Testis (tissue), 2 donors: ENCODE measurements around the gene ANTXR1.

Experiments
- CTCF ChIP-seq, 3 experiments: fragments of 450-650 bp in 2 of 3; fragments of 200-600 bp in 1 of 3; sonication (generic) in 1 of 3; IDR thresholded peaks; one replicate each; pipeline ENCODE4 v1.5.1; 2016 to 2019; ENCODE audit warnings: antibody characterized with exemption in 3 of 3, mild to moderate bottlenecking in 2 of 3, moderate library complexity in 1 of 3
- POLR2A ChIP-seq: fragments of 450-650 bp; IDR thresholded peaks from one replicate; pipeline ENCODE4 v1.6.1; 2017; ENCODE audit warnings: antibody characterized with exemption, mild to moderate bottlenecking, moderate library complexity

GRCh38 chr2:69007169-69007568, 5.8 kb upstream of the ANTXR1 start:
- TF ChIP-seq CTCF (IDR thresholded peaks at IDR 0.05) (no peak), POLR2A (no peak)
